ENCODE data around the gene FHL2.

DNA sequence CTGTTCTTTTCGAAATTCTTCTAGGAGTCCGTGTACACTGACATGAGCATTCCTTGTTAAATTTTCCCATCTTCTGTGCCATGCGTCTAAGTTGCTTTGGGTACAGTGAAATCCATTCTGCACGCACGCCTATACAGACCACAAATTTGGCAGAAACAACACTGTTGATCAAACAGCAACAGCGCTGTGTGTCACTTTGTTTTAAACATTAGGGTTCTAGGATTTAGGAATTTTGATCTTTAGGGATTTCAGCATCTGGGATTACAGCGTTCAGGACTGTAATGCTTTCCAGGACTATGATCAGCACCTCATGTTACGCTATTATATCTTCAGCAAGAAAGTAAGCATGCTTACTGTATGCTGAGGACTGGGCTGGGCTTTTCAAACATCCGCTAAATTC lies 47.1 kb upstream of the FHL2 start:
- TF ChIP-seq BACH2 (CRISPR knock-in tag; IDR thresholded peaks at IDR 0.05; ENCODE audit: borderline replicate concordance) (no peak), OSR1 (CRISPR knock-in tag; IDR thresholded peaks at IDR 0.05) (no peak), ZNF565 (CRISPR knock-in tag; conservative IDR thresholded peaks at IDR 0.05; ENCODE audit: low read depth) (no peak), ZC3H10 (CRISPR knock-in tag; IDR thresholded peaks at IDR 0.05) (no peak), ESRRG (CRISPR knock-in tag; IDR thresholded peaks at IDR 0.05) (no peak), ZFP30 (CRISPR knock-in tag; IDR thresholded peaks at IDR 0.05) (no peak), PPARA (CRISPR knock-in tag; IDR thresholded peaks at IDR 0.05; ENCODE audit: borderline replicate concordance) (no peak), RARB (CRISPR knock-in tag; IDR thresholded peaks at IDR 0.05) (no peak), ZNF70 (CRISPR knock-in tag; IDR thresholded peaks at IDR 0.05) (no peak)
- TF ChIP-seq, protein P1, sequence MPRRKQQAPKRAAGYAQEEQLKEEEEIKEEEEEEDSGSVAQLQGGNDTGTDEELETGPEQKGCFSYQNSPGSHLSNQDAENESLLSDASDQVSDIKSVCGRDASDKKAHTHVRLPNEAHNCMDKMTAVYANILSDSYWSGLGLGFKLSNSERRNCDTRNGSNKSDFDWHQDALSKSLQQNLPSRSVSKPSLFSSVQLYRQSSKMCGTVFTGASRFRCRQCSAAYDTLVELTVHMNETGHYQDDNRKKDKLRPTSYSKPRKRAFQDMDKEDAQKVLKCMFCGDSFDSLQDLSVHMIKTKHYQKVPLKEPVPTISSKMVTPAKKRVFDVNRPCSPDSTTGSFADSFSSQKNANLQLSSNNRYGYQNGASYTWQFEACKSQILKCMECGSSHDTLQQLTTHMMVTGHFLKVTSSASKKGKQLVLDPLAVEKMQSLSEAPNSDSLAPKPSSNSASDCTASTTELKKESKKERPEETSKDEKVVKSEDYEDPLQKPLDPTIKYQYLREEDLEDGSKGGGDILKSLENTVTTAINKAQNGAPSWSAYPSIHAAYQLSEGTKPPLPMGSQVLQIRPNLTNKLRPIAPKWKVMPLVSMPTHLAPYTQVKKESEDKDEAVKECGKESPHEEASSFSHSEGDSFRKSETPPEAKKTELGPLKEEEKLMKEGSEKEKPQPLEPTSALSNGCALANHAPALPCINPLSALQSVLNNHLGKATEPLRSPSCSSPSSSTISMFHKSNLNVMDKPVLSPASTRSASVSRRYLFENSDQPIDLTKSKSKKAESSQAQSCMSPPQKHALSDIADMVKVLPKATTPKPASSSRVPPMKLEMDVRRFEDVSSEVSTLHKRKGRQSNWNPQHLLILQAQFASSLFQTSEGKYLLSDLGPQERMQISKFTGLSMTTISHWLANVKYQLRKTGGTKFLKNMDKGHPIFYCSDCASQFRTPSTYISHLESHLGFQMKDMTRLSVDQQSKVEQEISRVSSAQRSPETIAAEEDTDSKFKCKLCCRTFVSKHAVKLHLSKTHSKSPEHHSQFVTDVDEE (CRISPR knock-in tag; IDR thresholded peaks at IDR 0.05): no peak
- TF ChIP-seq, protein P2, sequence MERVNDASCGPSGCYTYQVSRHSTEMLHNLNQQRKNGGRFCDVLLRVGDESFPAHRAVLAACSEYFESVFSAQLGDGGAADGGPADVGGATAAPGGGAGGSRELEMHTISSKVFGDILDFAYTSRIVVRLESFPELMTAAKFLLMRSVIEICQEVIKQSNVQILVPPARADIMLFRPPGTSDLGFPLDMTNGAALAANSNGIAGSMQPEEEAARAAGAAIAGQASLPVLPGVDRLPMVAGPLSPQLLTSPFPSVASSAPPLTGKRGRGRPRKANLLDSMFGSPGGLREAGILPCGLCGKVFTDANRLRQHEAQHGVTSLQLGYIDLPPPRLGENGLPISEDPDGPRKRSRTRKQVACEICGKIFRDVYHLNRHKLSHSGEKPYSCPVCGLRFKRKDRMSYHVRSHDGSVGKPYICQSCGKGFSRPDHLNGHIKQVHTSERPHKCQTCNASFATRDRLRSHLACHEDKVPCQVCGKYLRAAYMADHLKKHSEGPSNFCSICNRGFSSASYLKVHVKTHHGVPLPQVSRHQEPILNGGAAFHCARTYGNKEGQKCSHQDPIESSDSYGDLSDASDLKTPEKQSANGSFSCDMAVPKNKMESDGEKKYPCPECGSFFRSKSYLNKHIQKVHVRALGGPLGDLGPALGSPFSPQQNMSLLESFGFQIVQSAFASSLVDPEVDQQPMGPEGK (CRISPR knock-in tag; IDR thresholded peaks at IDR 0.05; ENCODE audit: borderline replicate concordance): no peak
- TF ChIP-seq, protein P3, sequence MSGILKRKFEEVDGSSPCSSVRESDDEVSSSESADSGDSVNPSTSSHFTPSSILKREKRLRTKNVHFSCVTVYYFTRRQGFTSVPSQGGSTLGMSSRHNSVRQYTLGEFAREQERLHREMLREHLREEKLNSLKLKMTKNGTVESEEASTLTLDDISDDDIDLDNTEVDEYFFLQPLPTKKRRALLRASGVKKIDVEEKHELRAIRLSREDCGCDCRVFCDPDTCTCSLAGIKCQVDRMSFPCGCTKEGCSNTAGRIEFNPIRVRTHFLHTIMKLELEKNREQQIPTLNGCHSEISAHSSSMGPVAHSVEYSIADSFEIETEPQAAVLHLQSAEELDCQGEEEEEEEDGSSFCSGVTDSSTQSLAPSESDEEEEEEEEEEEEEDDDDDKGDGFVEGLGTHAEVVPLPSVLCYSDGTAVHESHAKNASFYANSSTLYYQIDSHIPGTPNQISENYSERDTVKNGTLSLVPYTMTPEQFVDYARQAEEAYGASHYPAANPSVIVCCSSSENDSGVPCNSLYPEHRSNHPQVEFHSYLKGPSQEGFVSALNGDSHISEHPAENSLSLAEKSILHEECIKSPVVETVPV (CRISPR knock-in tag; IDR thresholded peaks at IDR 0.05): no peak
